ENCODE results near the gene SETBP1. TPM values are rescaled to one million over a fixed set of nuclear protein-coding genes. Genes with fewer than 3 reads are reported as not detected.

SETBP1 gene
- total RNA-seq, 1 donor: 22.8 TPM

GRCh38 chr18:44959013-44959412, 278.3 kb downstream of the SETBP1 start:
- no peaks in the 10 kb centered on the region for H3K79me2 ChIP-seq (ENCODE audit: insufficient read depth, low read length)
- H3K9me3 ChIP-seq (ENCODE audit: low read depth, low read length): no peaks in the 10 kb centered on the region
- no peak overlapping the region for H2AFZ ChIP-seq (ENCODE audit: low read length)
- H3K27ac ChIP-seq (ENCODE audit: low read depth, low read length): no peak overlapping the region
- no peak overlapping the region for H3K4me3 ChIP-seq (ENCODE audit: insufficient read depth, low read length)
- H3K4me1 ChIP-seq (ENCODE audit: insufficient read depth, low read length): no peaks in the 10 kb centered on the region
- no peaks in the 10 kb centered on the region for H4K20me1 ChIP-seq (ENCODE audit: insufficient read depth, low read length)
- TF ChIP-seq CTCF (IDR thresholded peaks at IDR 0.05; ENCODE audit: extremely low read depth, low read depth, low read length): no peak
- H3K27me3 ChIP-seq (ENCODE audit: insufficient read depth, low read length): no peaks in the 10 kb centered on the region
- no peaks in the 10 kb centered on the region for H3K36me3 ChIP-seq (ENCODE audit: insufficient read depth, low read length)
- no peak overlapping the region for H3K4me2 ChIP-seq (ENCODE audit: insufficient read depth, low read length)
- DNase-seq (ENCODE audit: insufficient read length, low spot score, missing footprints): no peak

GRCh38 chr18:44960580-44960979, 279.9 kb downstream of the SETBP1 start:
- no peak overlapping the region for H2AFZ ChIP-seq (ENCODE audit: low read length)

GRCh38 chr18:44961288-44961995, 280.8 kb downstream of the SETBP1 start:
- Histone ChIP-seq H3K4me2 (ENCODE audit: insufficient read depth, low read length) (no peak overlapping the region), H3K4me1 (ENCODE audit: insufficient read depth, low read length) (no peaks in the 10 kb centered on the region), H3K27ac (ENCODE audit: low read depth, low read length) (no peak overlapping the region), H4K20me1 (ENCODE audit: insufficient read depth, low read length) (no peaks in the 10 kb centered on the region), H3K4me3 (ENCODE audit: insufficient read depth, low read length) (no peak overlapping the region), H2AFZ (ENCODE audit: low read length) (no peak overlapping the region), H3K36me3 (ENCODE audit: insufficient read depth, low read length) (no peaks in the 10 kb centered on the region), H3K27me3 (ENCODE audit: insufficient read depth, low read length) (no peaks in the 10 kb centered on the region), H3K9me3 (ENCODE audit: low read depth, low read length) (no peaks in the 10 kb centered on the region), H3K79me2 (ENCODE audit: insufficient read depth, low read length) (no peaks in the 10 kb centered on the region)
- TF ChIP-seq CTCF (IDR thresholded peaks at IDR 0.05; ENCODE audit: extremely low read depth, low read depth, low read length): no peak
- DNase-seq (ENCODE audit: insufficient read length, low spot score, missing footprints): no peak

More at GRCh38 chr18:44960580-44960979, 279.9 kb downstream of the SETBP1 start:
- Histone ChIP-seq H3K4me3 (ENCODE audit: insufficient read depth, low read length) (no peak overlapping the region), H4K20me1 (ENCODE audit: insufficient read depth, low read length) (no peaks in the 10 kb centered on the region), H3K27me3 (ENCODE audit: insufficient read depth, low read length) (no peaks in the 10 kb centered on the region), H3K4me2 (ENCODE audit: insufficient read depth, low read length) (no peak overlapping the region), H3K9me3 (ENCODE audit: low read depth, low read length) (no peaks in the 10 kb centered on the region), H3K36me3 (ENCODE audit: insufficient read depth, low read length) (no peaks in the 10 kb centered on the region), H3K79me2 (ENCODE audit: insufficient read depth, low read length) (no peaks in the 10 kb centered on the region), H3K27ac (ENCODE audit: low read depth, low read length) (no peak overlapping the region), H3K4me1 (ENCODE audit: insufficient read depth, low read length) (no peaks in the 10 kb centered on the region)
- no peak for TF ChIP-seq CTCF (IDR thresholded peaks at IDR 0.05; ENCODE audit: extremely low read depth, low read depth, low read length)
- no peak for DNase-seq (ENCODE audit: insufficient read length, low spot score, missing footprints)

- H3K27me3 ChIP-seq (ENCODE audit: insufficient read depth, low read length): peaks cover 3% of the 10 kb centered on the region
- TF ChIP-seq CTCF (IDR thresholded peaks at IDR 0.05; ENCODE audit: extremely low read depth, low read depth, low read length): no peak
- no peak overlapping the region for H3K4me3 ChIP-seq (ENCODE audit: insufficient read depth, low read length)
These were observed 286.9 kb downstream of the SETBP1 start for GRCh38 chr18:44967599-44967998.

More at GRCh38 chr18:44967599-44967998, 286.9 kb downstream of the SETBP1 start:
- no peak overlapping the region for H2AFZ ChIP-seq (ENCODE audit: low read length)
- H4K20me1 ChIP-seq (ENCODE audit: insufficient read depth, low read length): no peaks in the 10 kb centered on the region
- H3K27ac ChIP-seq (ENCODE audit: low read depth, low read length): no peak overlapping the region
- H3K9me3 ChIP-seq (ENCODE audit: low read depth, low read length): no peaks in the 10 kb centered on the region
- no peaks in the 10 kb centered on the region for H3K36me3 ChIP-seq (ENCODE audit: insufficient read depth, low read length)
- DNase-seq (ENCODE audit: insufficient read length, low spot score, missing footprints): no peak
- H3K4me2 ChIP-seq (ENCODE audit: insufficient read depth, low read length): no peak overlapping the region
- no peaks in the 10 kb centered on the region for H3K4me1 ChIP-seq (ENCODE audit: insufficient read depth, low read length)
- no peaks in the 10 kb centered on the region for H3K79me2 ChIP-seq (ENCODE audit: insufficient read depth, low read length)

Data from osteoblast (primary cell).